ENCODE results near the gene CDH4.

CDH4 gene

DNA sequence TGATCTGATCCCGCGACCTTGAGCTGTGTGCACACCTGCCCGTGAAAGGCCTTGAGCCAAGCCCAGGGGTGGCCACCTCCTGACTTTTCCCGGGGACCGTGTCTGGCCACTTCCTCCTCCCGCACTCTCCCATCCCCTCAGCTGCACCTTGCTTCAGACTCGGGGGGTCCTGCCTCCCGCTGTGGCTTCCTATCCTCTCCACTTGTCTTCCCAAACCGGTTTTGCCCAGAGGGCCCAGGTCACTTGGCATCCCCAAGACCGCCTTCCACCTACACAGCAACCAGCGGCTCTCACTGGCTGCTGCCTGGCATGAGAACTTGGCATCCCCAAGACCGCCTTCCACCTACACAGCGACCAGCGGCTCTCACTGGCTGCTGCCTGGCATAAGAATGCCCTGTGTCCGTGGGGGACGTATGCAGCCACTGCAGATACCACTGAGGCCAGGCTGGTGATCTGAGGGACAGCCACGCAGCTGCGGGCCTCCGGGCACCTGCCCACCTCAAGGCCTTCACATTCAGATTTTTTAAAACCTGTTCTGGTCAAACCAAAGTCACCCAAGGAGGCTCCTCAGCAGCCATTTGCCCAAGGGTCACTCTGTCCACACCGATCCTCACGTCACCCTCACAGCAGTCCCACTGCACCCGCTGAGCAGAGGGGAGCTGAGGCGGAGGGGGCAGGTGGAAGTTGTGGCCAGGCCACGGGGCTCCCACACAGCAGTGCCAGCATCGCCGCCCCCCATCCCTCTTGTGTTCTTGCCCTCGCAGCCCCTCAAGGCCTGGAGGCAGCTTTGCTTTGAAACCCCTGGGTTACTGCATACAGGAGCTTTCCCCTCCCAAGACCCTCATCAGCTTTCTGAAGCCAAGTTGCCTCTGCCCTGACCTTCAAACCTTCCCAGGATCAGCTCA is 568.1 kb downstream of the CDH4 start:
- in situ Hi-C loops (cut with HindIII; ENCODE audit: low sequenced_read_pairs) = no loop called here
- no peak for DNase-seq (ENCODE audit: low read depth, low spot score)
- TF ChIP-seq, protein P1, sequence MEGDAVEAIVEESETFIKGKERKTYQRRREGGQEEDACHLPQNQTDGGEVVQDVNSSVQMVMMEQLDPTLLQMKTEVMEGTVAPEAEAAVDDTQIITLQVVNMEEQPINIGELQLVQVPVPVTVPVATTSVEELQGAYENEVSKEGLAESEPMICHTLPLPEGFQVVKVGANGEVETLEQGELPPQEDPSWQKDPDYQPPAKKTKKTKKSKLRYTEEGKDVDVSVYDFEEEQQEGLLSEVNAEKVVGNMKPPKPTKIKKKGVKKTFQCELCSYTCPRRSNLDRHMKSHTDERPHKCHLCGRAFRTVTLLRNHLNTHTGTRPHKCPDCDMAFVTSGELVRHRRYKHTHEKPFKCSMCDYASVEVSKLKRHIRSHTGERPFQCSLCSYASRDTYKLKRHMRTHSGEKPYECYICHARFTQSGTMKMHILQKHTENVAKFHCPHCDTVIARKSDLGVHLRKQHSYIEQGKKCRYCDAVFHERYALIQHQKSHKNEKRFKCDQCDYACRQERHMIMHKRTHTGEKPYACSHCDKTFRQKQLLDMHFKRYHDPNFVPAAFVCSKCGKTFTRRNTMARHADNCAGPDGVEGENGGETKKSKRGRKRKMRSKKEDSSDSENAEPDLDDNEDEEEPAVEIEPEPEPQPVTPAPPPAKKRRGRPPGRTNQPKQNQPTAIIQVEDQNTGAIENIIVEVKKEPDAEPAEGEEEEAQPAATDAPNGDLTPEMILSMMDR (IDR thresholded peaks at IDR 0.05; ENCODE audit: low read depth, low read length) = no peak
- H3K4me3 ChIP-seq (ENCODE audit: low read depth, low read length) = no peak overlapping the region

DNA sequence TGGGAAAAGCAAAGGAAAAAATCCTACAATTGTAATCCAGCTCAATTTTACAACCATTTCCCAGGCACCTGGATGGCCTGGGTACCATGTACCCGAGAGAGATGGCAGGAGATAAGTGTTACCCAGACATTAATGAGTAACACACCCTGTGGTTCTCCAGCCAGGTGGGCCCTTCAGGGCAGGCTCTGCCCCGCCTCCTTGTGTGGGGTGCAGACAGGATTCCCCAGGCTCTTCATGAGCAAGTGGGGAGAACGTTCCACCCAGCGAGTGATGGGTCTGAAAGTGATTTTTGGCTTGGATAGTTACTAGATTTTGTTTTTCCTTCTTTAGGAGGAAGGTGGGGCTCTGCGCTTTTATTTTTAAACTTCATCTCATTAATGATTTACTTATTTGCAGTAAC is 569.7 kb downstream of the CDH4 start:
- in situ Hi-C loops (cut with HindIII; ENCODE audit: low sequenced_read_pairs) = no loop called here
- no peak overlapping the region for H3K4me3 ChIP-seq (ENCODE audit: low read depth, low read length)
- DNase-seq (ENCODE audit: low read depth, low spot score) = no peak
- TF ChIP-seq, protein P1 (IDR thresholded peaks at IDR 0.05; ENCODE audit: low read depth, low read length) = no peak

DNA sequence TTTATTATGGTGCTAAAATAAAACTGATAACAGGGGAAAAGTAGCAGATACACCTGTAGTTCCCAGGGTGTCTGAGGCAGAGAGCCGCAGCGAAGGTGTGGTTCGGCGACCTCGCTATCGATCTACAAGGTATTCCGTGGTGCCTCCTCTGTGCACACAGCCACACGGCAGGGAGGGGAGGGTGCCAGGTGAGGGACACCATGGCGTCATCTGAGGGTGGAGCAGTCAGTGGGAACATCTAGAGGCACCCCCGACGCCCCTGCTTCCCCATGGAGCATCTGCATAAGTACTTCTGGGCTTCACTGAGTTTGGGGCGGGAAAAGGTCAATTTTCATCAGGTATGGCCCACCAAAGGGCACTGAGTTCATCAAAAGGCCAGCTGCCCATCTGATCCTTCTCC is 570.3 kb downstream of the CDH4 start:
- TF ChIP-seq, protein P1 (IDR thresholded peaks at IDR 0.05; ENCODE audit: low read depth, low read length) = no peak
- in situ Hi-C loops (cut with HindIII; ENCODE audit: low sequenced_read_pairs) = no loop called here
- no peak for DNase-seq (ENCODE audit: low read depth, low spot score)
- no peak overlapping the region for H3K4me3 ChIP-seq (ENCODE audit: low read depth, low read length)

DNA sequence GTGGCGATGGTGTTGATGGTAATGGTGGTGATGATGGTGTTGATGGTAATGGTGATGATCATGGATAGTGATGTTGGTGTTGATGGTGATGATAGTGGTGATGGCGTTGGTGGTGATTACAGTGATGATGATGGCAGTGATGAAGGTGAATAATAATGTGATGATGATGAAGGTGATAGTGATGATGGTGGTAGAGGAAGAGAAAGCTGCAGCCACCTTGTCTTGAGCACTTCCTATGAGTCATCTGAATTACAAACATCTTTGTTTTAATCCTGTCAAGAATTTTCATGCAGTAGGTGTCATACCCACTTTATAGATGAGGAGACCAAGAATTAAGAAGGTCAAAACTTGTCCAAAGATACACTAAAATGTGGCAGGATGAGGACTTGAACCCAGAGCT is 571.2 kb downstream of the CDH4 start:
- no peak overlapping the region for H3K4me3 ChIP-seq (ENCODE audit: low read depth, low read length)
- no peak for DNase-seq (ENCODE audit: low read depth, low spot score)
- TF ChIP-seq, protein P1 (IDR thresholded peaks at IDR 0.05; ENCODE audit: low read depth, low read length) = no peak
- in situ Hi-C loops (cut with HindIII; ENCODE audit: low sequenced_read_pairs) = no loop called here

DNA sequence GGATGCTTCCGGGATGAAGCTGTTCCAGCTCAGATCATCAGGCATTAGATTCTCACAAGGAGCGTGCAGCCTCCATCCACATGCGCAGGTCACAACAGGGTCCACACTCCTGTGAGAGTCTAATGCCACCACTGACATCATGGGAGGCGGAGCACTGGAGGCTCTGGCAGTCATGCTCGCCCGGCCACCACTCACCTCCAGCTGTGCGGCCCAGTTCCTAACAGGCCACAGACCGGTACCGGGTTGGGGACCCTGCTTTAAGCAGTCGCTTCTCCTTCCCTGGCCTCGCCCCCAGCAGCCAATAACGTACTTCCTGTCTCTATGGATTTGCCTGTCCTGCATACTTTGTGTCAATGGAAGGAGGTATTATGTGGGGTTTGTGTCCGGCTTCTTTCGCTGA is 576.8 kb downstream of the CDH4 start:
- H3K4me3 ChIP-seq (ENCODE audit: low read depth, low read length) = no peak overlapping the region
- in situ Hi-C loops (cut with HindIII; ENCODE audit: low sequenced_read_pairs) = no loop called here
- no peak for DNase-seq (ENCODE audit: low read depth, low spot score)
- TF ChIP-seq, protein P1 (IDR thresholded peaks at IDR 0.05; ENCODE audit: low read depth, low read length) = no peak

DNA sequence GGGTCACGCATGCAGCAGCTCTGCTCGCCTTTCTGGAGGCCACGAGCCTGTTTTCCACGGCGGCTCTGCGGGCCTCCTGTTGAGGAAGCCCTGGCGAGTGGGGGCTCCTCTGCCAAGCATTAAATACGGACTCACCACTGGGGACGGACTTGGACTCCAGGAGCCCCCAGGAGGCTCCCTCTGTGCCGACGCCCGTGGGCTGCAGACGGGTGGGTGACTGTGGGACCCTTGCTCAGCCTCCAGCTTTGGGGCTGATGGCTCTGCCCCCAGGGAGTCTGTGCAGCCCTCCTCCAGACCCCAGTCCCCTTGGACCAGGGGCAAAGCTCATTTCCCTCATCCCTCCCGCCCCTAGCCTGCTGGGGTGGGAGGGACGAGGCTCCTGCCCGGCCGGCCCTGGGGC is 577.5 kb downstream of the CDH4 start:
- TF ChIP-seq, protein P1 (IDR thresholded peaks at IDR 0.05; ENCODE audit: low read depth, low read length) = no peak
- no peak overlapping the region for H3K4me3 ChIP-seq (ENCODE audit: low read depth, low read length)
- in situ Hi-C loops (cut with HindIII; ENCODE audit: low sequenced_read_pairs) = no loop called here
- DNase-seq (ENCODE audit: low read depth, low spot score) = no peak

Data from astrocyte of the spinal cord (primary cell).